ENCODE data around the gene BCKDHB. TPM values are rescaled to one million over a fixed set of nuclear protein-coding genes. Genes with fewer than 3 reads are reported as not detected.
"Not testable (repeated sequence)": the region's sequence is repeated elsewhere in the genome, so short reads cannot be mapped to it uniquely, and the experiment has no call there.

Gene BCKDHB
- total and polyA plus RNA-seq, 5 donors from 2014 or later: 15.2 to 28.7 (median 23.1) TPM

GRCh38 chr6:80287112-80287511 lies 180.6 kb downstream of the BCKDHB start:
- no peak overlapping the region for H3K4me3 ChIP-seq (ENCODE audit: low read depth, low read length)
- no peaks in the 10 kb centered on the region for H3K27me3 Mint-ChIP-seq
- H3K9me3 Mint-ChIP-seq: peaks cover 0 to 7% (median 2%) of the 10 kb centered on the region in 7 donors
- H3K27ac Mint-ChIP-seq: no peak overlapping the region
- H3K27ac ChIP-seq (ENCODE audit: insufficient read depth, low read length, poor library complexity, severe bottlenecking): no peak overlapping the region
- no peaks in the 10 kb centered on the region for H3K4me1 Mint-ChIP-seq
- H3K9me3 ChIP-seq (ENCODE audit: control insufficient read depth in 2 of 2, low read length in 2 of 2): no peaks in the 10 kb centered on the region
- DNase-seq: no peak
- H3K27me3 ChIP-seq (ENCODE audit: control insufficient read depth, insufficient read depth, low read length): no peaks in the 10 kb centered on the region
- peaks cover 8% of the 10 kb centered on the region for H3K36me3 Mint-ChIP-seq
- H3K4me1 ChIP-seq (ENCODE audit: control insufficient read depth, insufficient read depth, low read length, poor library complexity, severe bottlenecking): no peaks in the 10 kb centered on the region
- no peaks in the 10 kb centered on the region for H3K36me3 ChIP-seq (ENCODE audit: control insufficient read depth, insufficient read depth, low read length)
- ATAC-seq (ENCODE audit: low read depth in 2 of 2): no peak
- H3K4me3 Mint-ChIP-seq: no peak overlapping the region

GRCh38 chr6:80287607-80288006 lies 181.1 kb downstream of the BCKDHB start:
- no peaks in the 10 kb centered on the region for H3K27me3 ChIP-seq (ENCODE audit: control insufficient read depth, insufficient read depth, low read length)
- no peak overlapping the region for H3K27ac ChIP-seq (ENCODE audit: insufficient read depth, low read length, poor library complexity, severe bottlenecking)
- H3K27ac Mint-ChIP-seq: no peak overlapping the region
- peaks cover 0 to under 1% of the 10 kb centered on the region in 2 experiments for H3K9me3 ChIP-seq (ENCODE audit: control insufficient read depth in 2 of 2, low read length in 2 of 2)
- peaks cover 12% of the 10 kb centered on the region for H3K36me3 Mint-ChIP-seq
- H3K9me3 Mint-ChIP-seq: peaks cover 0 to 12% (median 4%) of the 10 kb centered on the region in 7 donors
- ATAC-seq (ENCODE audit: low read depth in 2 of 2) (no peak), DNase-seq (no peak)
- no peaks in the 10 kb centered on the region for H3K27me3 Mint-ChIP-seq
- no peak overlapping the region for H3K4me3 ChIP-seq (ENCODE audit: low read depth, low read length)
- H3K4me1 ChIP-seq (ENCODE audit: control insufficient read depth, insufficient read depth, low read length, poor library complexity, severe bottlenecking): no peaks in the 10 kb centered on the region
- no peaks in the 10 kb centered on the region for H3K36me3 ChIP-seq (ENCODE audit: control insufficient read depth, insufficient read depth, low read length)
- no peaks in the 10 kb centered on the region for H3K4me1 Mint-ChIP-seq
- H3K4me3 Mint-ChIP-seq: no peak overlapping the region

DNA sequence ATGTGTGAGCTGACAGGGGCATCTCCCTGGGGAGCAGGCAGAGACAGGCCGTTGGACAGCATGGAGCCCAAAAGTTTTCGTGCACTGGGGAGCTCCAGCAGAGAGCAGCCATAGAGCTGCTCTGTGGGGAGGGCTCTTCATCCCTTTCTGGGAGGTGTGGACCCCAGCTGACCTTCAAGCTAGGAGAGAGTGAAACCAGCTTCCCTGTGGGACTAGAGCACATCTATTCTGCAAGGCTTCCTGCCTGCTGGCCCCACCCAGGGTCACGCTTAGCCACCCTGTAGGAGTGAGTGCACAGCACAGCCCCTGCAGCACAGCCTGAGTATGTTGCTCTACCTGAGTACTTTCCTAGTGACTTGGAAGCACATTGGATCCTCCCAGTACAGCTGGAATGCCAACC lies 183.3 kb downstream of the BCKDHB start:
- peaks cover 19% of the 10 kb centered on the region for H3K36me3 Mint-ChIP-seq
- Histone ChIP-seq H3K4me1 (ENCODE audit: control insufficient read depth, insufficient read depth, low read length, poor library complexity, severe bottlenecking) (no peaks in the 10 kb centered on the region), H3K27me3 (ENCODE audit: control insufficient read depth, insufficient read depth, low read length) (no peaks in the 10 kb centered on the region), H3K9me3 (ENCODE audit: control insufficient read depth in 2 of 2, low read length in 2 of 2) (peaks cover 9 to 12% of the 10 kb centered on the region in 2 experiments), H3K36me3 (ENCODE audit: control insufficient read depth, insufficient read depth, low read length) (no peaks in the 10 kb centered on the region), H3K4me3 (ENCODE audit: low read depth, low read length) (no peak overlapping the region), H3K27ac (ENCODE audit: insufficient read depth, low read length, poor library complexity, severe bottlenecking) (no peak overlapping the region)
- H3K9me3 Mint-ChIP-seq: peaks cover 0 to 27% (median 5%) of the 10 kb centered on the region in 7 donors
- ATAC-seq (ENCODE audit: low read depth in 2 of 2) (no peak), DNase-seq (no peak)
- H3K4me1 Mint-ChIP-seq: no peaks in the 10 kb centered on the region
- no peak overlapping the region for H3K27ac Mint-ChIP-seq
- no peaks in the 10 kb centered on the region for H3K27me3 Mint-ChIP-seq
- H3K4me3 Mint-ChIP-seq: no peak overlapping the region

DNA sequence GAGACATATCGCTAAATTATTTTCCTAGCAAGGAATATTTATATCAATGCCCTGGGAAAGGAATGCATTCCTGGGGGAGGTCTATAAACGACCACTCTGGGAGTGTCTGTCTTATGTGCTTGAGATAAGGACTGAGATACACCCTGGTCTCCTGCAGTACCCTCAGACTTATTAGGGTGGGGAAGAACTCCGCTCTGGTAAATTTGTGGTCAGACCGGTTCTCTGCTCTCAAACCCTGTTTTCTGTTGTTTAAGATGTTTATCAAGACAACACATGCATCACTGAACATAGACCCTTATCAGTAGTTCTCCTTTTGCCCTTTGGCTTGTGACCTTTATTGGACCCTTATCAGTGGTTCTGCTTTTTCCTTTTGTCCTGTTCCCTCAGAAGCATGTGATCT lies 188.1 kb downstream of the BCKDHB start:
- H3K27me3 Mint-ChIP-seq; H3K4me1 ChIP-seq (ENCODE audit: control insufficient read depth, insufficient read depth, low read length, poor library complexity, severe bottlenecking); H3K36me3 ChIP-seq (ENCODE audit: control insufficient read depth, insufficient read depth, low read length); H3K27me3 ChIP-seq (ENCODE audit: control insufficient read depth, insufficient read depth, low read length); H3K27ac Mint-ChIP-seq; ATAC-seq (ENCODE audit: low read depth in 2 of 2); DNase-seq; H3K4me3 Mint-ChIP-seq; H3K4me1 Mint-ChIP-seq; H3K4me3 ChIP-seq (ENCODE audit: low read depth, low read length); H3K27ac ChIP-seq (ENCODE audit: insufficient read depth, low read length, poor library complexity, severe bottlenecking): not testable (repeated sequence)
- H3K36me3 Mint-ChIP-seq: peaks cover 25% of the 10 kb centered on the region
- peaks cover 9 to 22% of the 10 kb centered on the region in 2 experiments for H3K9me3 ChIP-seq (ENCODE audit: control insufficient read depth in 2 of 2, low read length in 2 of 2)
- peaks cover 0 to 38% (median 10%) of the 10 kb centered on the region in 7 donors for H3K9me3 Mint-ChIP-seq

GRCh38 chr6:80302716-80303115 lies 196.2 kb downstream of the BCKDHB start:
- H3K9me3 Mint-ChIP-seq: peaks cover 0 to 5% (median 0%) of the 10 kb centered on the region in 7 donors
- Histone ChIP-seq H3K27ac (ENCODE audit: insufficient read depth, low read length, poor library complexity, severe bottlenecking) (no peak overlapping the region), H3K9me3 (ENCODE audit: control insufficient read depth in 2 of 2, low read length in 2 of 2) (no peaks in the 10 kb centered on the region), H3K4me3 (ENCODE audit: low read depth, low read length) (no peak overlapping the region), H3K36me3 (ENCODE audit: control insufficient read depth, insufficient read depth, low read length) (no peaks in the 10 kb centered on the region), H3K27me3 (ENCODE audit: control insufficient read depth, insufficient read depth, low read length) (no peaks in the 10 kb centered on the region), H3K4me1 (ENCODE audit: control insufficient read depth, insufficient read depth, low read length, poor library complexity, severe bottlenecking) (no peaks in the 10 kb centered on the region)
- no peaks in the 10 kb centered on the region for H3K27me3 Mint-ChIP-seq
- H3K36me3 Mint-ChIP-seq: peaks cover 10% of the 10 kb centered on the region
- H3K4me3 Mint-ChIP-seq: no peak overlapping the region
- no peaks in the 10 kb centered on the region for H3K4me1 Mint-ChIP-seq
- H3K27ac Mint-ChIP-seq: no peak overlapping the region
- DNase-seq (no peak), ATAC-seq (ENCODE audit: low read depth in 2 of 2) (no peak)

- Histone ChIP-seq H3K27ac (ENCODE audit: insufficient read depth, low read length, poor library complexity, severe bottlenecking) (no peak overlapping the region), H3K27me3 (ENCODE audit: control insufficient read depth, insufficient read depth, low read length) (no peaks in the 10 kb centered on the region), H3K4me1 (ENCODE audit: control insufficient read depth, insufficient read depth, low read length, poor library complexity, severe bottlenecking) (no peaks in the 10 kb centered on the region), H3K36me3 (ENCODE audit: control insufficient read depth, insufficient read depth, low read length) (no peaks in the 10 kb centered on the region), H3K9me3 (ENCODE audit: control insufficient read depth in 2 of 2, low read length in 2 of 2) (no peaks in the 10 kb centered on the region), H3K4me3 (ENCODE audit: low read depth, low read length) (no peak overlapping the region)
- peak overlapping the region in 1 of 3 donors; percentile 5 for H3K27ac Mint-ChIP-seq
- H3K9me3 Mint-ChIP-seq: peaks cover 0 to 1% (median 0%) of the 10 kb centered on the region in 7 donors
- ATAC-seq (ENCODE audit: low read depth in 2 of 2): no peak
- H3K4me3 Mint-ChIP-seq: no peak overlapping the region
- no peaks in the 10 kb centered on the region for H3K4me1 Mint-ChIP-seq
- no peak for DNase-seq
- peaks cover 6% of the 10 kb centered on the region for H3K36me3 Mint-ChIP-seq
- H3K27me3 Mint-ChIP-seq: no peaks in the 10 kb centered on the region
These were observed 197.5 kb downstream of the BCKDHB start for GRCh38 chr6:80304014-80304413.

- no peak for DNase-seq
- Histone ChIP-seq H3K36me3 (ENCODE audit: control insufficient read depth, insufficient read depth, low read length) (no peaks in the 10 kb centered on the region), H3K27ac (ENCODE audit: insufficient read depth, low read length, poor library complexity, severe bottlenecking) (no peak overlapping the region), H3K27me3 (ENCODE audit: control insufficient read depth, insufficient read depth, low read length) (no peaks in the 10 kb centered on the region), H3K4me3 (ENCODE audit: low read depth, low read length) (no peak overlapping the region), H3K9me3 (ENCODE audit: control insufficient read depth in 2 of 2, low read length in 2 of 2) (no peaks in the 10 kb centered on the region), H3K4me1 (ENCODE audit: control insufficient read depth, insufficient read depth, low read length, poor library complexity, severe bottlenecking) (no peaks in the 10 kb centered on the region)
- peaks cover 0 to 5% (median 0%) of the 10 kb centered on the region in 4 donors for H3K4me1 Mint-ChIP-seq
- peaks cover 0 to 8% (median 3%) of the 10 kb centered on the region in 7 donors for H3K9me3 Mint-ChIP-seq
- H3K27ac Mint-ChIP-seq: no peak overlapping the region
- H3K27me3 Mint-ChIP-seq: no peaks in the 10 kb centered on the region
- peaks cover 25% of the 10 kb centered on the region for H3K36me3 Mint-ChIP-seq
- ATAC-seq (ENCODE audit: low read depth in 2 of 2): no peak
- no peak overlapping the region for H3K4me3 Mint-ChIP-seq
These were observed 208.1 kb downstream of the BCKDHB start for GRCh38 chr6:80314531-80314930.

DNA sequence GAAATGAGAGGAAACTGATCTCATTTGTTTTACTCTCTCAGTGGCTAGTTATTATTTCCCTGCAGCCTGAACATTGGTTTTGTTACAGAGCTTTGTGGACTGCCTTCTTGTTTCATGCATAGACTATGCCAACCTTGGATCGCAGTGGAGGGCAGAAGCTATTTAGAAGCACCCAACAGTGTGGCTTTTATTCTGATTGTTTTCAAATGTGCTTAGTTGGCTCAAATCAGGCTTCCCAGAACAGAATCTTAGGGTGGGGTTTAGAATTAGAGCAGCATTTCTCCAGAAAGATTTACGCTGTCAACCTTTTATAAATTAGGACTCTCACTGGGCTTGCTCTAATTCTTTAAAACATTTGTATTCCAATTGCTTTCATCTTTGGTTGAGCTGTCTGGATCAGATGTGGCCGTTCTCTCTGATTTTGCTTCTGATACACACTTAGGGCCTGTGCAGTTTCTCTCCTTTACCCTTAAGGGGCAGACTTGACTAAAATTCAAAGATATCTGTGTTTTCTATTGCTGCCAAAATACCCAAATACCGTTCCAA lies 210.3 kb downstream of the BCKDHB start:
- no peak overlapping the region for H3K27ac Mint-ChIP-seq
- Histone ChIP-seq H3K4me3 (ENCODE audit: low read depth, low read length) (no peak overlapping the region), H3K4me1 (ENCODE audit: control insufficient read depth, insufficient read depth, low read length, poor library complexity, severe bottlenecking) (no peaks in the 10 kb centered on the region), H3K36me3 (ENCODE audit: control insufficient read depth, insufficient read depth, low read length) (no peaks in the 10 kb centered on the region), H3K9me3 (ENCODE audit: control insufficient read depth in 2 of 2, low read length in 2 of 2) (no peaks in the 10 kb centered on the region), H3K27me3 (ENCODE audit: control insufficient read depth, insufficient read depth, low read length) (no peaks in the 10 kb centered on the region), H3K27ac (ENCODE audit: insufficient read depth, low read length, poor library complexity, severe bottlenecking) (no peak overlapping the region)
- ATAC-seq (ENCODE audit: low read depth in 2 of 2) (no peak), DNase-seq (no peak)
- no peak overlapping the region for H3K4me3 Mint-ChIP-seq
- no peaks in the 10 kb centered on the region for H3K27me3 Mint-ChIP-seq
- H3K36me3 Mint-ChIP-seq: peaks cover 22% of the 10 kb centered on the region
- H3K9me3 Mint-ChIP-seq: peaks cover 0 to 6% (median 2%) of the 10 kb centered on the region in 7 donors
- H3K4me1 Mint-ChIP-seq: peaks cover 0 to 5% (median 0%) of the 10 kb centered on the region in 4 donors

Data from CD4-positive, CD25-positive, alpha-beta regulatory T cell (primary cell).